Measurements from ENCODE around the gene IAH1.

DNA sequence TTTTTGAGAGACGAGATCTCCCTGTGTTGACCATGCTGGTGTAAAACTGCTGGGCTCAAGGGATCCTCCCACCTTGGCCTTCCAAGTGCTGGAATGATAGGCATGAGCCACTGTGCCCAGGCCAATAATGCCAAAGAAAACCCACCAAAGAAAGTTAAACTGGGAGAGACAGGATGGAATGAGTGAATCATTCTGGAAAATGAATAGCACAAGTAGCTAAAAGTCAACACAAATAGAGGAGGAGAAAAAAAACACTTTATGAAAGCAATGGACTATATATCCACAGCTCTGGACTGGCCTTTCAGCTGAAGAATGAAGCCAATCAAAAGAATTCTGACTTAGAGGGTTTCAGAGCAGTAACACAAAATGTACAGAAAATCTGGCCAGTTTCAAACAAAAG lies 23.9 kb downstream of the IAH1 start:
- TF ChIP-seq CTCF (IDR thresholded peaks at IDR 0.05): no peak
- TF ChIP-seq POLR2A (IDR thresholded peaks at IDR 0.05): no peak
